ENCODE results near the gene ASCL2.
"Not testable (repeated sequence)": the region's sequence is repeated elsewhere in the genome, so short reads cannot be mapped to it uniquely, and the experiment has no call there.

The ASCL2 gene

DNA sequence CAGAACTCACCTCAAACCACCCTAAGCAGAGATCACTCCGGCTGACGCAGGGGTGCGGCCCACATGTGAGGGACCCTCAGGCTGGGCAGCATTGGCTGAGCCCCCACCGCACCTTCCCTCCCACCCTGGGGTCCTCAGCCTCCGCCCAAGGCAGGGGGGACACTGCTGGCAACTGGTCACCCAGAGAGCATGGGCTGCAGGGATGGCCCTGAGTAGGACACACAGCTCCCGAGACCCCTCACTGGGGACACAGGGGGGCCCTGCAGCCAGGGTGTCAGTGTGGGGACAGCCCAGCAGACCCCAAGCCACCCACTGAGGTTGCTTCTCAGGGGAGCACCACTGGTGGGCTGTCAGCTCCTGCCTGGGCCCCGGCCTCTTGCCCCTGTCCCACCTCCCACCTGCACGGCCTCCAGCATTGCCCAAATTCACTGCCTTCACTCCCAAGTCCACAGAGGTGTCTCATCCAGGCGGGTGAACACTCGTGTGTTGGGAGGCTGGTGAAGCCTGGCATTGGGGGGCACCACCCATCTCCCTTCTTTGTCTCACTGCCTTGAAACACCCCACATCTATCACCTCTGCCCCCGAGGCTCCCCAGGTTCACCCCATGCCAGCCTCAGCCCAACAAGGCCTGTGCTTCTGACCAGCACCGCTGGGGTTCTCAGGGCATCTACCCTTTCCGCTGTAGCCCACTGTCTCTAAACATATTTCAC lies 26.7 kb upstream of the ASCL2 start:
- no peak for DNase-seq

DNA sequence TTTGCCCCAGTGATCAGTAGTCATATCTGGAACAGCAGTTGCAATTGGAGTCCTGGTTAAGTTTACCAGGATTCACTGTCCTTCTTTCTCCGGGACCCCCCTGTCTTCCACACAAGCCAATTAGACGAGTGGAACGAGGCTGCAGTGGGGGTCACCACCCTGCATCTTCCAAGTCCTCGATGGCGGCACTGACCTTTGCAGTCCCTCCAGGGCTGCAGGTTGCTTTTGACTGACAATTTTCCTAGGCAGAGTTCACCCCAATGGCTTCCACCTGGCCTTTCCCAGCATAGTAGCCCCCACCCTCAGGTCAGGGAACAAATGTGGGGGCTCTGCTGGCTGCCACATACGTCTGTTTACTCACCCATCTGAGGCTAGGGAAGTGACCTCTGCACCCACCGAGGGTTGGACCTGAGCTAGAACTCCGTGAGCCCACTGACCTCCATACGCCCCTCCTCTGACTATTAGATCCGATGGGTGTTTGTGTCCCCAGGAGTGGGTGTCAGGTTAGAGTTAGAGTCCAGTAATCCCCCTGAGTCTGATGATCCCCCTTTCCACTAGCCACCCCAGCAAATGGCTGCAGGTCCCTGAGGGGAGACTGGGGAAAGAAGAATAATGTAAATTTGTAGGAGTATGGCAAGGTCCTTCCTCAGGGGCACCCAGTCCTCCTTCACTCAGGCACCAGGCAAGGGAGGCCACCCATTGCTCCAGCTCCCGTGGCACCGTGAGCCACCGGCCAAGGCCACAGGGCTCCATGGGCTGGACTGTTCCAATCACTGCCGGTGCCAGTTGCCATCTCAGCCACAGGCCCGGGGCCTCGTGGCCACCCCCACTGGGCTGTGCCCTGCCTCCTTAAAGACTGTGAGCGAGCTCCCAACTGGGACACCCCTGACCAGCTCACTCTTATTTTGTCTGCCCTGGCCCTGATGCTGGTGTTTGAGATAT lies 25.9 kb upstream of the ASCL2 start:
- DNase-seq, result no peak

DNA sequence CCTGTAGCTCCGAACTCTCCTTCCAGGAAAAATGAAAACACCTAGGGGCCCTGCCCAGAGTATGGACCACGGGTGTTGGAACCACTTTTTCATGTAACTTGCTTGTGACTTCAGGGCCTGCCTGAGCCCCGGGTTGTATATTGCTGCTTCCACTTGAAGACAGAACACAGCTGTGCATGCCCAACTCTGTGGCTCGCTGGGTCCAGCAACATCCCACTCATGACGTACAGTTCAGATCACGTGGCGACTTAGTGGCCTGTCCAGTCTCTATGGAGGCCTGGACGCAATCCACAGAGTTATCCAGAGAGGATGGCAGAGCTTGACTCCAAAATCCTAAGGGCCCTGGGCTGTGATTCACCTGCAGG lies 24.5 kb upstream of the ASCL2 start:
- DNase-seq, result no peak

DNA sequence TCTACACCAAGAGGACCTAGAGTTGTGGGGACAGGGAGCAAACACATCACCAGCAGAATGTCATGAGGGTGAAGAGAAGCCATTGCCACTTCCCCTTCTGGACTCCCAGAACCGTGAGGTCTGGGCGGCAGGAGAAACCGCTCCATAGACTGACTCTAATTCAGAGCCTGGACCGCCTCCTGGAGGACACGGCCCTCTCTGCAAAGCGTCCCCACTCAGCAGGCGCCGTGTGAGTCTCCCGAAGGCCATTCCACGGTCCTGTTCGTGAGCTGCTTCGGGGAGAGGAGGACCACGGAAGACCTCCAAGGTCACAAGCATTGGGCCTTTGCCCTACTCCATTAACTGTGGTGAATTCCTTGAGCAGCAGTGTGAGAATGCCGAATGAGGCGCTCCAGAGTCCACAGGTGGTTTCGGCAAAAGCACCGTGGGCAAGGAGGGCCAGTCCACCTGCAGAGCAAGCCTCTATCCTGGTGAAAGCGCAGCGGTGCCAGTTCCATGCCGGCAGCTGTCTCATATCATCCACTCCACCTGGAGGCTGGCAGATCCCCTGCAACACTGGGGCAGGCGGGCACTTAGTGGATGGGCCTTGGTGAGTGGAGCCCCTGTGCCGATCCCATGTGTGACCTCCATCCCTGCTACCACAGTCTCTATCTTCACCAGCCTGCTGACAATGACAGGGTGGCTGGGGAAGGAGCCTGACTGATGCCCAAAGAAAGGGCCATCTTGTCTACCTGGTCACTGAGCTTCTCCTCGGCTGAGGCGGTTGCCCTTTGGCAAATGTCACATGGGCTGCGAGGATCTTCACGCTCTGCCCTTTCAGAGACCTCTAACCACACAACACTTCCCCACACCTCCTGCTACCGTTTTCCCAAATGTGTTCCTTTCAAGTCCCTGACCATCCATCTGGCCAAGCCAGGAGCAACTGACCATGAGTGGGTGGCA lies 23.9 kb upstream of the ASCL2 start:
- no peak for DNase-seq

DNA sequence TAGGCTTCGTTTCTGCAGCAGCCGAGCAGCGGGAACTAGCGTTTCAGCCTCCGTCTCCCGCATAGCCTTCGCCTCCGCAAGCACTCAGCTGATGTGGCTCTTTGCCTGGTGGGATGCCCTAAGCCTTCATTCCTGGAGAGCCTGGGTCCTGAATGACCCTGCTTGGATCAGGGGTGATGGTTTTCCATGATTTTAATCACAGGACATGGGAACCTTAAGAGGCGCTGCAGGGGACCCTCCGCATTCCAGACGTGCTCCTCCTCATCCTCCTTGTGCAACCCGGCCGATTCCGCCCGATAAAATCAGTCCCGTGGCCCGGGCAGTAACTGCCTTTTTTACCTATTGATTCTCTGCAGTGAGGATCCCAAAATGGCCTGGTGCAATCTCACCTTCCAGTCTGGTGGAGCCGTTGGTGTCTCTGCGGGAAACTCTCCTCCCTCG lies 23.2 kb upstream of the ASCL2 start:
- DNase-seq, result no peak

GRCh38 chr11:2290351-2290841 lies 20.0 kb upstream of the ASCL2 start:
- peak; percentile 65 for DNase-seq

DNA sequence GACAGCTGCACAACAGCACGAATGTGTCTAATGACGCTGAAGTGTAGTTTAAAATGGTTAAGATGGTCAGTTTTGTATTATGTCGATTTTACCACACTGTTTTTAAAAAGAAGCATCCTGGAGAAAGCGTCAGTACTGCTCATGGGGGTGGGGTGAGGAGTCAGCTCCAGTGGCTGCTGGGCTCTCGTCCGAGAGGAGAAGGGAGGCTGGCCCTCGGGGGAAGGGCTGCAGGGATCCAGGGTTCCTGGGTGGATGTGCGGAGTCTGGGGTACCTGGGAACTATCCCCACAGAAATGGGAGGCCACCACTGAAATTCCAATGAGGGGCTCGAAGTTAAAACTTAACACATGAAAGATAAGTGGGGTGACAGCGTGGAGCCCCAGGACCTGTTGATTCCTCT lies 19.5 kb upstream of the ASCL2 start:
- no peak for DNase-seq

- no peak for DNase-seq
These were observed 19.0 kb upstream of the ASCL2 start for GRCh38 chr11:2289350-2289749.

- no peak for DNase-seq
These were observed 16.7 kb upstream of the ASCL2 start for GRCh38 chr11:2287091-2287490.

- DNase-seq, result not testable (repeated sequence)
These were observed 16.0 kb upstream of the ASCL2 start for GRCh38 chr11:2286350-2286749.

DNA sequence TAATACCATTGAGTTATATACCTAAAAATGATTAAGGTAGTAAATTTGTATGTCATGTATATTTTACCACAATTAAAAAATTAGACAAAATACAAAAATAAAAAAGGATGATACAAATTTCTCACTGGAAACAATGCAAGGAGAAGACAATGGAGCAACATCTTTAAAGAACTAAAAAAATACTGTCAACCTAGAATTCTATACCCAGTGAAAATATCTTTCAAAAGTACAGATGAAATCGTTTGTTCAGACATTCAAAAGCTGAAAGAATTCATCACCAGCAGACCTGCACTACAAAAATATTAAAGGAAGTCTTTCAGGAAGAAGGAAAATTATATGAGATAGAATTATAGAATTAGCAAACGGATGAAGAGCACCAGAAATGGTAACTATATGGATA lies 9.8 kb upstream of the ASCL2 start:
- DNase-seq, result no peak

DNA sequence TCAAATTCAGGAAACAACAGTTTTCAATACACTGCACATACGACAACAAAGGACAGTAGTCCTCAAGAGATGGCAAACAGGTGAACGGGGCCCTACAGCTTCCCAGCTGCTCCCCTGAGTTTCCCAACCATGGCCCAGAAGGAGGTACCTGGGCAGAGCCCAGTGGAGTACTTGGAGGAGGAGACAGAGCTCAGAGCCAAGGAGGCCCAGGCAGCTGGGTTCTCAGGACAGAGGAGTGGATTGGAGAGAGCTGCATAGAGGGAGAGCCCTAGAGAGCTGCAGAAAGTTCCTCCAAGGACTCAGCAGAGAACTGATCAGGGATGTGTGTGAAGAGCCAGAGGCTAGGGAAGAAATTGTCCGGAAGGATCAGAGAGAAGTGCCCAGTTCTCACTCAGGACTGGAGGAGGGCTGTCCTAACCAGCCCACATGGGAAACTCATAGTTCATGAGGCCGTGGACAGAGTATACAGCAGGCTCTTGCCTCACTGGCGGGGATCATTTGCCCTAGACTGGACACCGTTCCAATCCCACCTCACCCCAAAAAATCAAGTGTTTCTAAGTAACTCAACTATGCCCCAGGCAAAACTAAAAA lies 7.6 kb upstream of the ASCL2 start:
- no peak for DNase-seq

DNA sequence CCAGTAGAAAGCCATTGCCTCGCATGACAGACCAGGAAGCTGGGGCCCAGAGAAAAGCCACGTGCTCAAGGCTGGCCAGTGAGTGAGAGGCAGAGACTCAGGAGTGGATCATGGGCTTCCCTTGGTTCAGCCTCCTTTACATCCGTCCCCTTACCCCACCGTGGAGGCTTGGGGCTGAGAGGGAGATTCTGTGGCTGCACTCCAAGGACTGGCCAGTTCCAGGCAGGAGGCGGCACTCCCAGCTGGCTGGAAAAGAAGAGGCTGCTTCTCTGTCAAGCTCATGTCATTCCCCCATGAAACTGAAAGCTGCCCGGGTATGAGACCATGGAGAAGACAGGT lies 6.6 kb upstream of the ASCL2 start:
- DNase-seq, result no peak

DNA sequence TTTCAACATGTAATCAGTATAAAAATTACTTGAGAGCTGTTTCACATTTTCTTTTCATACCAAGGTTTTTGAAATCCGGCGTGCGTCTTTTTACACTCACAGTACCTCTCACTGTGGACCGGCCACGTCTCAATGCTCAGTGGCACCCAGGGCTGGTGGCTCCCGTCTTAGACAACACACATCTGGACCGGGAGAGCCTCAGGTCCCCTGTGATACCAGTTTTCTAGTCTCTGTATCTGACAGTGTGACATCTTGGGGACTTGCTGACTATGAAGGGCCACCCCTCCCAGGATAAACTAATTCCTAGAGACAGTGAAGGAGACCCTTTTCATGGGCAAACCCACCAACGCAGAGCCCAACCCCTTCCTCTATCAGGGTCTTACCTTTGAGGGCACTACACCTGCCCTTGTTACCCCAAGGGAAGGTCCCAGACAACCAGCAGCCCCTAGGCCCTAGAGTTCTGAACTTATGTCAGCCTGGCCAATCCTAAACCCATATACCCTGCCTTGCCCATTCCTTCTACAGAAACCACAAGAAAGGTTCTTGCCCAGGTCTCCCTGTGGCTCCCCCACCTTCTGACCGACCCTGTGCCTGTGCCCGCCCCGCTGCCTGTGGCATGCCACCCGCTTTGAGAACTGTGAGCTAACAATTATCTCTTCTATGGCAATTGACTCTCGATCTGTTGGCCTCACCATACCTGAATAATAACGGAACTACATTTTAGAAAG lies 6.1 kb upstream of the ASCL2 start:
- DNase-seq, result no peak

- no peak for DNase-seq
These were observed 5.2 kb upstream of the ASCL2 start for GRCh38 chr11:2275334-2276279.

DNA sequence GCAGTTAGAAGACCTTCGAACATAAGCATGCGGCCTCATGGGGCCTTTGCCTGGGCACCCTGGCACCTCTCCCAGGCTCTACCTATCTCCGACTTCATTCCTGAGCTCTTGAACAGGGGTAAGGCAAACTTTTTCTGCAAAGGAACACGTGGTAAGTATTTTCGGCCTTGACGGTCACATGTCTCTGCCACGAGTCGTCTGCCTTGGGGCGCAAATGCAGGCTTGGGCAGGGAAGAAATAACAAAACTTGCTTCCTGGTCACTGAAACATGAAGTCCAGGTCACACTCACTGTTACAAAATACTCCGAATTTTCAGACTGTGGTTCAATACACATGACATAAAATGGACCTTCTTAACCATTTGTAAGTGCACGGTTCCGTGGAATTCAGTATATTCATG lies 3.4 kb upstream of the ASCL2 start:
- no peak for DNase-seq

GRCh38 chr11:2273311-2273710 lies 2.9 kb upstream of the ASCL2 start:
- DNase-seq, result no peak

DNA sequence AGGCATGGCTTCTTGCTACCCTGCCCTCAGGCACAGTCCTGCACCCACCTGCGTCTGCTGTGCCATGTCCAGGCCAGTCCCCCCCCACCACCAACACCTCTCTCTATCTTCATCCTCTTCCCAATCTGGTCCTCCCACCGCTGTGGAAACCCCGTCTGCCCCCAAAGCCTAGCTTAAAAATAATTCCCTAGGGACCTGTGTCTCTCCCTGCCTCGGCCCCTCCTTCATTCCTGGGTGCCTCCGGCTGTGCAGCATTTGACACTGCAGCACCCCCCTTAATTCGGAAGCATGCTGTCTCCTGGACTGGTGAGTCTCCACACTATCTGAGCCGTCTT lies 2.5 kb upstream of the ASCL2 start:
- no peak for DNase-seq

GRCh38 chr11:2272228-2272945 lies 2.0 kb upstream of the ASCL2 start:
- DNase-seq, result no peak

Measured in NCI-H1092 (cell line).